ENCODE results near the gene NOB1.

Gene NOB1

GRCh38 chr16:69784586-69784985 is 29.9 kb upstream of the NOB1 start:
- FAIRE-seq, result no peak
- no peak for TF ChIP-seq SPI1 (IDR thresholded peaks at IDR 0.05; ENCODE audit: low read depth, low read length)
- TF ChIP-seq POLR2A (IDR thresholded peaks at IDR 0.05; ENCODE audit: low read depth, low read length), result no peak
- TF ChIP-seq PAX5 (IDR thresholded peaks at IDR 0.05; ENCODE audit: insufficient read depth, low read length, severe bottlenecking), result no peak
- no peak for TF ChIP-seq TAF1 (IDR thresholded peaks at IDR 0.05; ENCODE audit: low read depth, low read length)
- TF ChIP-seq POLR2AphosphoS5 (IDR thresholded peaks at IDR 0.05; ENCODE audit: low read depth, low read length), result no peak
- TF ChIP-seq POU2F2 (IDR thresholded peaks at IDR 0.05; ENCODE audit: low read depth, low read length), result no peak

GRCh38 chr16:69781118-69781517 is 26.4 kb upstream of the NOB1 start:
- TF ChIP-seq POU2F2 (IDR thresholded peaks at IDR 0.05; ENCODE audit: low read depth, low read length) (no peak), SPI1 (IDR thresholded peaks at IDR 0.05; ENCODE audit: low read depth, low read length) (no peak), POLR2AphosphoS5 (IDR thresholded peaks at IDR 0.05; ENCODE audit: low read depth, low read length) (no peak), PAX5 (IDR thresholded peaks at IDR 0.05; ENCODE audit: insufficient read depth, low read length, severe bottlenecking) (no peak), TAF1 (IDR thresholded peaks at IDR 0.05; ENCODE audit: low read depth, low read length) (no peak), POLR2A (IDR thresholded peaks at IDR 0.05; ENCODE audit: low read depth, low read length) (no peak)
- DNase-seq (ENCODE audit: insufficient read length, low spot score), result no peak
- no peak for FAIRE-seq

More at GRCh38 chr16:69784586-69784985, 29.9 kb upstream of the NOB1 start:
- DNase-seq (ENCODE audit: insufficient read length, low spot score), result no peak

- no peak for TF ChIP-seq POU2F2 (IDR thresholded peaks at IDR 0.05; ENCODE audit: low read depth, low read length)
- no peak for TF ChIP-seq SPI1 (IDR thresholded peaks at IDR 0.05; ENCODE audit: low read depth, low read length)
- no peak for TF ChIP-seq TAF1 (IDR thresholded peaks at IDR 0.05; ENCODE audit: low read depth, low read length)
- no peak for TF ChIP-seq POLR2A (IDR thresholded peaks at IDR 0.05; ENCODE audit: low read depth, low read length)
- TF ChIP-seq PAX5 (IDR thresholded peaks at IDR 0.05; ENCODE audit: insufficient read depth, low read length, severe bottlenecking), result no peak
- FAIRE-seq (no peak), DNase-seq (ENCODE audit: insufficient read length, low spot score) (no peak)
These were observed 25.0 kb upstream of the NOB1 start for GRCh38 chr16:69779724-69780123.

DNA sequence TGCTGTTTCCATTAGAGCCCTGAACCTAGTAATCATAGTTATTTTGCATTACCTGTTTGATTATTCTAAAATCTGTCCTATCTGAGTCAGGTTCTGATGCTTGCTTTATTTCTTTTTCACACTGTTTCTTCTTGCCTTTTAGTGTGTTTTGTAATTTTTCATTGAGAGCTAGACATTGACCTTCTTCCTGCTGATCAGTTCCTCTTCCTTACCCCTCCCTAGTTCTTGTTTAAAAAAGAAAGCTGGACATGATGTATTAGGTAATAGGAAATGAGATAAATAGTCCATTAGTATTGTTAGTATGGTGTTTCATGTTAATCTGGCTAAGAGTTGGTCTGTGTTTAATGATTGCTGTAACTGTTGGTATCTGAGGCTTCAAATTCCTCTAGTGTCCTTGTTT is 20.8 kb upstream of the NOB1 start:
- DNase-seq (ENCODE audit: insufficient read length, low spot score) (no peak), FAIRE-seq (no peak)
- no peak for TF ChIP-seq TAF1 (IDR thresholded peaks at IDR 0.05; ENCODE audit: low read depth, low read length)
- no peak for TF ChIP-seq PAX5 (IDR thresholded peaks at IDR 0.05; ENCODE audit: insufficient read depth, low read length, severe bottlenecking)
- TF ChIP-seq POU2F2 (IDR thresholded peaks at IDR 0.05; ENCODE audit: low read depth, low read length), result no peak
- TF ChIP-seq POLR2AphosphoS5 (IDR thresholded peaks at IDR 0.05; ENCODE audit: low read depth, low read length), result no peak
- TF ChIP-seq POLR2A (IDR thresholded peaks at IDR 0.05; ENCODE audit: low read depth, low read length), result no peak
- TF ChIP-seq SPI1 (IDR thresholded peaks at IDR 0.05; ENCODE audit: low read depth, low read length), result 0 out of 2 replicates have a peak, but pooled peaks have one; percentile 11

- TF ChIP-seq PAX5 (IDR thresholded peaks at IDR 0.05; ENCODE audit: insufficient read depth, low read length, severe bottlenecking) (no peak), TAF1 (IDR thresholded peaks at IDR 0.05; ENCODE audit: low read depth, low read length) (no peak), POLR2A (IDR thresholded peaks at IDR 0.05; ENCODE audit: low read depth, low read length) (no peak), POU2F2 (IDR thresholded peaks at IDR 0.05; ENCODE audit: low read depth, low read length) (peak; percentile 89; the same call in 1 of the 2 replicates)
- FAIRE-seq, result no peak
- no peak for DNase-seq (ENCODE audit: insufficient read length, low spot score)
These were observed 18.7 kb upstream of the NOB1 start for GRCh38 chr16:69773260-69773947.

GRCh38 chr16:69771651-69771967 is 16.9 kb upstream of the NOB1 start:
- DNase-seq (ENCODE audit: insufficient read length, low spot score) (no peak), FAIRE-seq (no peak)
- no peak for TF ChIP-seq POU2F2 (IDR thresholded peaks at IDR 0.05; ENCODE audit: low read depth, low read length)
- TF ChIP-seq POLR2A (IDR thresholded peaks at IDR 0.05; ENCODE audit: low read depth, low read length), result no peak
- no peak for TF ChIP-seq TAF1 (IDR thresholded peaks at IDR 0.05; ENCODE audit: low read depth, low read length)
- TF ChIP-seq POLR2AphosphoS5 (IDR thresholded peaks at IDR 0.05; ENCODE audit: low read depth, low read length), result no peak
- TF ChIP-seq SPI1 (IDR thresholded peaks at IDR 0.05; ENCODE audit: low read depth, low read length), result no peak
- no peak for TF ChIP-seq PAX5 (IDR thresholded peaks at IDR 0.05; ENCODE audit: insufficient read depth, low read length, severe bottlenecking)

- FAIRE-seq (no peak), DNase-seq (ENCODE audit: insufficient read length, low spot score) (no peak)
- no peak for TF ChIP-seq POLR2AphosphoS5 (IDR thresholded peaks at IDR 0.05; ENCODE audit: low read depth, low read length)
- no peak for TF ChIP-seq POU2F2 (IDR thresholded peaks at IDR 0.05; ENCODE audit: low read depth, low read length)
- TF ChIP-seq TAF1 (IDR thresholded peaks at IDR 0.05; ENCODE audit: low read depth, low read length), result no peak
- no peak for TF ChIP-seq PAX5 (IDR thresholded peaks at IDR 0.05; ENCODE audit: insufficient read depth, low read length, severe bottlenecking)
- no peak for TF ChIP-seq POLR2A (IDR thresholded peaks at IDR 0.05; ENCODE audit: low read depth, low read length)
- no peak for TF ChIP-seq SPI1 (IDR thresholded peaks at IDR 0.05; ENCODE audit: low read depth, low read length)
These were observed 14.7 kb upstream of the NOB1 start for GRCh38 chr16:69769404-69769803.

DNA sequence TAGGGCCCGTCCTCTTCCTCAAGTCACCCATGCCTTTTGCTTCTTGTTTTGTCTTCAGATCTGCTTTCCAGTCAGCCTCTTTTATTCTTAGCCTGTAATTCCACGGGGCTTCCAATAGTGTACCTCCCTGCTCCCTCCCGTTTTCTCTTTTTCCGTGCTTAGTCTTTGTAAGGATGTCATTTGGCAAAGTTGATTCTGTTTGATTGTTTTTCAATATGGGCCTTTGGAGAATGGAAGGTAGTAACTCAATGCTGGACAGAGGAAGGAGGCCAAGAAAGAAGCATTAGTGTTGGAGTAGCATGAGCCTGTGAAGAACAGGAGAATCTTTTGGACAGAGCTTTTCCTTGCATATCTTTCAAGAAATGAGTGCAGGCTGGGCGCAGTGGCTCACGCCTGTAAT is 13.9 kb upstream of the NOB1 start:
- TF ChIP-seq POLR2AphosphoS5 (IDR thresholded peaks at IDR 0.05; ENCODE audit: low read depth, low read length), result no peak

GRCh38 chr16:69767459-69768229 is 12.9 kb upstream of the NOB1 start:
- FAIRE-seq (no peak), DNase-seq (ENCODE audit: insufficient read length, low spot score) (no peak)
- TF ChIP-seq SPI1 (IDR thresholded peaks at IDR 0.05; ENCODE audit: low read depth, low read length), result no peak
- no peak for TF ChIP-seq TAF1 (IDR thresholded peaks at IDR 0.05; ENCODE audit: low read depth, low read length)
- TF ChIP-seq POU2F2 (IDR thresholded peaks at IDR 0.05; ENCODE audit: low read depth, low read length), result no peak
- no peak for TF ChIP-seq POLR2A (IDR thresholded peaks at IDR 0.05; ENCODE audit: low read depth, low read length)
- TF ChIP-seq POLR2AphosphoS5 (IDR thresholded peaks at IDR 0.05; ENCODE audit: low read depth, low read length), result no peak
- TF ChIP-seq PAX5 (IDR thresholded peaks at IDR 0.05; ENCODE audit: insufficient read depth, low read length, severe bottlenecking), result no peak

More for the DNA sequence above, 13.9 kb upstream of the NOB1 start:
- FAIRE-seq (no peak), DNase-seq (ENCODE audit: insufficient read length, low spot score) (no peak)

DNA sequence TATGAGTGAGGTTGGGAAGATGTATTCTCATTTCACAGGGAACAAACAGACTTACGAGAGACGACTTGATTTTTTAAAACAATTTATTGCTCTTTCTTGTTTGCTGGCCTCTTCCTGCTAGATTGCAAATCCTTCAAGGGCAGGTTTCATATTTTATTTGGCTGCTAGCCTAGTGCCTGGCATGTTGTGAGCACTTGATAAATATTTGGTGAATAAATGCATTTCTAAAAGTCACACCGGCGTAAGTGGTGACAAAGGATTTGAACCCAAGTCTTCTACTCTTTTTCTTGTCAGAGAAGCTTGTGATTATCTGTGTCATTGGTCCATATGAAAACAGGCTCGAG is 8.8 kb upstream of the NOB1 start:
- DNase-seq (ENCODE audit: insufficient read length, low spot score) (no peak), FAIRE-seq (no peak)
- TF ChIP-seq POU2F2 (IDR thresholded peaks at IDR 0.05; ENCODE audit: low read depth, low read length) (no peak), POLR2A (IDR thresholded peaks at IDR 0.05; ENCODE audit: low read depth, low read length) (no peak), TAF1 (IDR thresholded peaks at IDR 0.05; ENCODE audit: low read depth, low read length) (no peak), POLR2AphosphoS5 (IDR thresholded peaks at IDR 0.05; ENCODE audit: low read depth, low read length) (no peak), PAX5 (IDR thresholded peaks at IDR 0.05; ENCODE audit: insufficient read depth, low read length, severe bottlenecking) (no peak)

Data from GM12891 (cell line).